HG02943 (cell line): Measurements from ENCODE around the gene TMEM263.
"Not testable (repeated sequence)": the region's sequence is repeated elsewhere in the genome, so short reads cannot be mapped to it uniquely, and the experiment has no call there.

ENCODE experiments used
- ATAC-seq: cut with Tn5 transposase; IDR thresholded peaks from one replicate; pipeline ENCODE4 v1.9.1; 2021; ENCODE audit warnings: mild to moderate bottlenecking, low read depth, moderate library complexity; ENCODE audit not compliant: unreplicated experiment

TMEM263 gene

DNA sequence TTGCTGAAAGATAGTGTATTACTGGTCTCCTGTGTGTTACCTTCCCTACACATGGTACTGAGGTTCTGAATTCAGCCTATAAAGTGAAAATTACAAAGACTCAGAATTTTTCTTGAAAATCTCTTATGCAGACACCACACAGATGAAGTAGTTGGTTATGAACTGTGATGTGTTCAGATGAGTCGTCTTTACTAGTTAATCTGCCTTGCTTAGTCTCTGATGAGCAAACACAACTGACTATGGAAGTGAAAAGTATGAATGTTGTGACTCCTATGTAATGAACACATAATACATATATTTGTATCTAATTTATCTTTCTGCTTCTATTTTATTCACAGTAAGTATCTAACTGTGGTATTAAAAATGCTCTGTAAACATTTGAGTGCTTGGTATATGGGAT lies 26.5 kb downstream of the TMEM263 start:
- ATAC-seq: no peak

- ATAC-seq: no peak
Measured at GRCh38 chr12:106984588-106985137, 29.0 kb downstream of the TMEM263 start.

DNA sequence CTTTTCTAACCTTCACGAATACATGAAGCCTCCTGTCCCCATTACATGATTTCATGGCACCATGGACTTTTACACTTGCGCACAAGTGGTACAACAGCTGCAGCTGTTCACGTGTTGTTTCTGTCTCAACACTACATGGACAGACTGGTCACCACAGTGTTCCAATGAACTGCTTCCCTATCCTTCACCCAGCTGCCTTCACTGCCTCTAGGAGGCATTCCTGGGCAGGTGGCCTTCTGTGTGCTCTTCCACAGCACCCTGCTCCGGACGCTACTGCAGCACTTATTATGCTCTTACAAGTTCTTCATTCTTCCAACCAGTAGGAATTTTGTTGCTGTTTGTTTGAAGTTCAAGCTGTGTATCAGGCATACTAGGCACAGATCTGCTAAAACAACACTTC lies 29.8 kb downstream of the TMEM263 start:
- ATAC-seq: no peak

GRCh38 chr12:106986135-106986534 lies 30.4 kb downstream of the TMEM263 start:
- ATAC-seq: peak; percentile 3

GRCh38 chr12:106986625-106987389 lies 31.1 kb downstream of the TMEM263 start, which contains the start of gene MTERF2:
Gene MTERF2 (minus strand): TSS chr12:106987146. CDS start chr12:106978714, 8,432 bp downstream.
- peak; percentile 90 for ATAC-seq

- no peak for ATAC-seq
Measured at GRCh38 chr12:106987846-106988245, 32.1 kb downstream of the TMEM263 start.

DNA sequence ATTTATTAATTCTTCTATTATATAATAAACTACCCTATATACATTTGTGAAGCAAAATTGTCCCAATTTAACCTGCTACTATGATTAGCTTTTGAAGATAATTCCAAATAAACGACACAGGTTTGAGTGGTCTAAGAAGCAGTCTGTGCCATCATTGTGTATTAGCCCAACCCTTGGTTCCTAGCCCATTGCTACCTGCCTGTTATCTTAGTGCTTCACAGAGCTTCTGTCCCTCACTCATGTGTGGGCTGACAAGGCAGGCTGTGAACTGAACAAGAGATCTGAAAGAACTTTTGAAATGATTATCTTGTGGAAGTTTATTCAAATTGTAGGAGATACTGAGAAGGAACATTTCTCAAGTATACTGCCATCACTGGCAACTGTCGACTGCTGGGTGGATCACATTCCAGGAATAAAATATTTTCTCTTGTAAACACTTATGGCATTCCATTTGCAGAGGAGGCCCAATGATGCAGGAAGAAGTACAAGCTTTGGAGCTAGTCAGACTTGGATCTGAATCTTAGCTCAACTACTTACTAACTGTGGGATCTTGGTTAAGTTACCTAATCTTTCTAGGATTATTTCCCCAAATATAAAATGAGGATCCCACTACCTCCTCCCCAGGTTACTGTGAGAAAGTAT lies 39.0 kb downstream of the TMEM263 start:
- ATAC-seq: no peak

DNA sequence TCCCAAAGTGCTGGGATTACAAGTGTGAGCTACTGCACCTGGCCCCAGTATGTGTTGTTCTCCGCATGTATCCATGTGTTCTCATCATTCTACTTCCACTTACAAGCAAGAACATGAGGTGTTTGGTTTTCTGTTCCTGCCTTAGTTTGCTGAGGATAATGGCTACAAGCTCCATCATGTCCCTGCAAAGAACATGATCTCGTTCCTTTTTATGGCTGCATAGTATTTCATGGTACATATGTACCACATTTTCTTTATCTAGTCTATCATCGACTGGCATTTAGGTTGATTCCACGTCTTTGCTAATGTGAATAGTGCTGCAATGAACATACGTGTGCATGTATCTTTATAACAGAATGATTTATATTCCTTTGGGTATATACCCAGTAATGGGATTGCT lies 40.4 kb downstream of the TMEM263 start:
- not testable (repeated sequence) for ATAC-seq

GRCh38 chr12:106997916-106998315 lies 42.2 kb downstream of the TMEM263 start:
- ATAC-seq: no peak

- ATAC-seq: no peak
Measured at GRCh38 chr12:106999446-106999845, 43.7 kb downstream of the TMEM263 start.

DNA sequence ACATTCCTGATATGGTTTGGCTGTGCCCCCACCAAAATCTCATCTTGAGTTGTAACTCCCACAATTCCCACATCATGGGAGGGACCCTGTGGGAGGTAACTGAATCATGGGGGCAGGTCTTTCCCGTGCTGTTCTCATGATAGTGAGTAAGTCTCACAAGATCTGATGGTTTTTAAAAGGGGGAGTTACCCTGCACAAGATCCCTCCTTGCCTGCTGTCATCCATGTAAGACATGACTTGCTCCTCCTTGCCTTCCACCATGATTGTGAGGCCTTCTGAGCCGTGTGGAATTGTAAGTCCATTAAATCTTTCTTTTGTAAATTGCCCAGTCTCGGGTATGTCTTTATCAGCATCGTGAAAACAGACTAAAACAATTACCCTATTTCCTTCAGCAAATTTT lies 47.0 kb downstream of the TMEM263 start:
- ATAC-seq: not testable (repeated sequence)

DNA sequence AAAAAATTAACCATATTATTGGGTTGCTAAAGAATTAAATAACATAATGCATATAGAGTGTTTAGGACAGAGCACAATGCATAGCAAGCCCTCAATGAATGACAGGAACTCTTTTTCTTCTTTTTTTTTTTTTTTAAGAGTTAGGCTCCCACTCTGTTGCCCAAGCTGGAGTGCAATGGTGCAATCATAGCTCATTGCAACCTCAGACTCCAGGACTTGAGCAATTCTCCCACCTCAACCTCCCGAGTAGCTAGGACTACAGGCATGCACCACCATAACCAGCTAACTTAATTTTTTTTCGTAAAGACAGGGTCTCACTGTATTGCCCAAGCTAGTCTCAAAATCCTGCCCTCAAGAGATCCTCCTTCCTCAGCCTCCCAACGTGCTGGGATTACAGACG lies 51.7 kb downstream of the TMEM263 start:
- no peak for ATAC-seq

- no peak for ATAC-seq
Measured at GRCh38 chr12:107011519-107011918, 55.8 kb downstream of the TMEM263 start.

DNA sequence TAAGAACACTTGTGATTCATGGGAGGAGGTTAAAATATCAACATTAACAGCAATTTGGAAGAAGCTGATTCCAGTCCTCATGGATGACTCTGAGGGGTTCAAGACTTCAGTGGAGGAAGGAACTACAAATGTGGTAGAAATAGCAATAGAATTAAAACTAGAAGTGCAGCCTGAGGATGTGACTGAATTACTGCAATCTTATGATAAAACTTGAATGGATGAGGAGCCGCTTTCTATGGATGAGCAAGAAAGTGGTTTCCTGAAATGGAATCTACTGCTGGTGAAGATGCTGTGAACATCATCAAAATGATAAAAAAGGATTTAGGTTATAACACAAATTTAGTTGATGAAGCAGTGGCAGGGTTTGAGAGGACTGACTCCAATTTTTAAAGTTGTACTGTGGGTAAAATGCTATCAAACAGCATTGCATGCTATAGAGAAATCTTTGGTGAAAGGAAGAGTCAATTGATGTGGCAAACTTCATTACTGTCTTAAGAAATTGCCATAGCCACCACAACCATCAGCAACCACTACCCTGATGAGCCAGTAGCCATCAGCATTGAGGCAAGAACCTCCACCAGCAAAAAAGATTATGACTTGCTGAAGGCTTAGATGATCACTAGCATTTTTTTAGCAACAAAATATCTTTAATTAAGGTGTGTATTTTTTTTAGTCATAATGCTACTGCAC lies 57.2 kb downstream of the TMEM263 start:
- ATAC-seq: no peak

DNA sequence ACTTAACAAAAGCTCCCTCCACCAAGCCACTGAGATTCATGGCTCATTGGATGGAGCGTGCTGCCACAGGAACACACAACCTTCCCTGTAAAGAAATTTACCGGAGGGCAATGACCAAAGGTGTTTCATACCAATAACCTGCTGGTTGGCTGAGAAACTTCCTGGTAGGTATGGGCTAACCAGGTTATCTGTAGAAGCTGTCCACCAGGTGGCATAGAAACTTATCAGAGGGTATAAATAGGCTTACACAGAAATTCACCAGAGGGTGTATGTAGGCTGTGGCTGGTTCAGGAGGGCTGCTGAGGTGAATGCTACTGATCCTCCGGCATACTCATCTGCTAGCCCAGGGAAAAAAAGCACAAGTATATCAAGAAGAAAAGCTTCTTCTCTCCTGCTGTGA lies 58.3 kb downstream of the TMEM263 start:
- ATAC-seq: no peak

DNA sequence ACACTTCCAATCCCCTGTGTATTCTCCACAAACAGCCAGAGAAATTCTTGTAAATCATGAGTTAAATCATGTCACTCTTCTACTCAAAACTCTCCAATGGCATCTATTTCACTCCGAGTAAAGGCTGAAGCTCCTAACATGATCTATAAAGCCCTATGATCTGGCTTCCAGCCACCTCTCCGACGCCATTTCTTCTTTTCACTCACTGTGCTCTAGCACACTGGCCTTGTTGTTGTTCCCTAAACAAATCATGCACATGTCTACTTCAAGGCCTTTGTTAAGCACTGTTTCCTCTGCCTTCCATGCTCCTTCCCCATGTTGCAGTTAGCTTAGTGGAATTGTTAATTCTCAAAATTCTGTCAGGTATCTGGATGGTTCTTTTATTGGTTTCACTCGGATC lies 61.3 kb downstream of the TMEM263 start:
- ATAC-seq: no peak

DNA sequence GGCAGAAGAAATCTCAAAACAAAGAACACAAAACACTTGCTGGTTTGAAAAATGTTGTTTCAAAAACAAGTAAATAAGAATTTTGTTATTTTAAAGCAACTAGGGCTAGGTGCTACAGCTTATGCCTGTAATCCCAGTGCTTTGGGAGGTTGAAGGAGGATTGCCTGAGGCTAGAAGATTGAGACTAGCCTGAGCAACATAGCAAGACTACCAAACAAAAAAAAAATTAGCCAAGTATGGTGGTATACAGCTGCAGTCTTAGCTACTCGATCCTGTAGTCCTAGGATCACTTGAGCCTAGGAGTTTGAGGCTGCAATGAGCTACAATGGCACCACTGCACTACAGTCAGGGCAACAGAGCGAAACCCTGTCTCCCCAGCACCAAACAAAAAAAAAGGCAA lies 63.8 kb downstream of the TMEM263 start:
- ATAC-seq: no peak
